Adrenal gland (tissue), 5 donors: ENCODE results near the gene RIC3.

Experiments used
- CTCF ChIP-seq, 6 experiments: fragments of 450-650 bp in 4 of 6; fragments of 200-600 bp in 2 of 6; sonication (generic) in 1 of 6; IDR thresholded peaks; 1 replicate in 5 of 6; 2 replicates in 1 of 6; pipeline versions ENCODE4 v1.5.1 to v1.8.0; 2016 to 2021; ENCODE audit warnings: antibody characterized with exemption in 6 of 6, mild to moderate bottlenecking in 2 of 6, moderate library complexity in 1 of 6
- POLR2A ChIP-seq, 2 donors: fragments of 450-650 bp; IDR thresholded peaks; one replicate each; pipeline ENCODE4 v1.6.1; 2017; ENCODE audit warnings: antibody characterized with exemption in 2 of 2, mild to moderate bottlenecking in 2 of 2, moderate library complexity in 1 of 2
- donor health status: DM: no; HTN: no; CAD: no.

- no peak for TF ChIP-seq CTCF (IDR thresholded peaks at IDR 0.05)
- TF ChIP-seq POLR2A (IDR thresholded peaks at IDR 0.05), result no peak
Measured at GRCh38 chr11:8194956-8195355, 26.1 kb upstream of the RIC3 start.
